Dendritic cell treated with granulocyte-macrophage colony-stimulating factor and Interleukin-4, amounts not matched to agents 40 ng/mL and 50 ng/mL, for 4 days (primary cell): ENCODE data around the gene OXSR1.

Experiments
- H3K27ac Mint-ChIP-seq: one replicate; pipeline ENCODE4 v1.8.0; 2022; ENCODE audit warnings: mild to moderate bottlenecking, mixed read lengths
- H3K27me3 Mint-ChIP-seq: one replicate; pipeline ENCODE4 v1.8.0; 2022; ENCODE audit warnings: mild to moderate bottlenecking, mixed read lengths
- H3K36me3 Mint-ChIP-seq: one replicate; pipeline ENCODE4 v1.8.0; 2022; ENCODE audit warnings: low read depth, mixed read lengths
- H3K4me1 Mint-ChIP-seq: one replicate; pipeline ENCODE4 v1.8.0; 2022; ENCODE audit warnings: low read depth, mixed read lengths
- H3K4me3 Mint-ChIP-seq: one replicate; pipeline ENCODE4 v1.8.0; 2022; ENCODE audit warnings: mild to moderate bottlenecking, moderate library complexity, mixed read lengths
- H3K9me3 Mint-ChIP-seq: one replicate; pipeline ENCODE4 v1.8.0; 2022; ENCODE audit warnings: mixed read lengths
- intact Hi-C: fragments of 100-400 bp; cut with micrococcal nuclease; formaldehyde crosslinking; loops from one replicate; pipeline ENCODE4 v1.15.0; 2022

The OXSR1 gene

GRCh38 chr3:38254872-38255271 lies 89.5 kb downstream of the OXSR1 start:
- H3K4me1 Mint-ChIP-seq = no peaks in the 10 kb centered on the region
- H3K36me3 Mint-ChIP-seq = peaks cover 68% of the 10 kb centered on the region
- intact Hi-C loops = loop anchor here (10.0 kb wide), 1 partner anchor 220 kb away; no protein-coding TSS in a partner anchor

GRCh38 chr3:38255627-38256026 lies 90.3 kb downstream of the OXSR1 start:
- intact Hi-C loops = loop anchor here (10.0 kb wide), 1 partner anchor 219 kb away; no protein-coding TSS in a partner anchor
- Mint-ChIP-seq H3K9me3 (no peaks in the 10 kb centered on the region), H3K4me3 (no peak overlapping the region), H3K27me3 (no peaks in the 10 kb centered on the region), H3K36me3 (peaks cover 68% of the 10 kb centered on the region), H3K27ac (no peak overlapping the region), H3K4me1 (no peaks in the 10 kb centered on the region)

More at GRCh38 chr3:38254872-38255271, 89.5 kb downstream of the OXSR1 start:
- H3K4me3 Mint-ChIP-seq = no peak overlapping the region
- no peaks in the 10 kb centered on the region for H3K9me3 Mint-ChIP-seq
- H3K27me3 Mint-ChIP-seq = no peaks in the 10 kb centered on the region
- no peak overlapping the region for H3K27ac Mint-ChIP-seq

GRCh38 chr3:38257583-38257982 lies 92.2 kb downstream of the OXSR1 start:
- peaks cover 52% of the 10 kb centered on the region for H3K36me3 Mint-ChIP-seq
- intact Hi-C loops = loop anchor here (10.0 kb wide), 1 partner anchor 217 kb away; no protein-coding TSS in a partner anchor
- no peaks in the 10 kb centered on the region for H3K27me3 Mint-ChIP-seq
- H3K9me3 Mint-ChIP-seq = no peaks in the 10 kb centered on the region
- no peaks in the 10 kb centered on the region for H3K4me1 Mint-ChIP-seq
- H3K4me3 Mint-ChIP-seq = no peak overlapping the region
- H3K27ac Mint-ChIP-seq = no peak overlapping the region

GRCh38 chr3:38260474-38260873 lies 95.1 kb downstream of the OXSR1 start:
- intact Hi-C loops = no loop called here
- Mint-ChIP-seq H3K4me3 (no peak overlapping the region), H3K27me3 (no peaks in the 10 kb centered on the region), H3K36me3 (peaks cover 23% of the 10 kb centered on the region), H3K4me1 (no peaks in the 10 kb centered on the region), H3K9me3 (no peaks in the 10 kb centered on the region), H3K27ac (no peak overlapping the region)

- H3K27ac Mint-ChIP-seq = no peak overlapping the region
- H3K36me3 Mint-ChIP-seq = peaks cover 16% of the 10 kb centered on the region
- H3K27me3 Mint-ChIP-seq = no peaks in the 10 kb centered on the region
- no peaks in the 10 kb centered on the region for H3K9me3 Mint-ChIP-seq
- H3K4me1 Mint-ChIP-seq = peaks cover 20% of the 10 kb centered on the region
- no peak overlapping the region for H3K4me3 Mint-ChIP-seq
- intact Hi-C loops = no loop called here
These were observed 99.0 kb downstream of the OXSR1 start for GRCh38 chr3:38264353-38264771.

GRCh38 chr3:38264779-38265178 lies 99.4 kb downstream of the OXSR1 start:
- Mint-ChIP-seq H3K36me3 (peaks cover 12% of the 10 kb centered on the region), H3K9me3 (no peaks in the 10 kb centered on the region), H3K27me3 (no peaks in the 10 kb centered on the region), H3K27ac (no peak overlapping the region), H3K4me3 (no peak overlapping the region), H3K4me1 (peaks cover 20% of the 10 kb centered on the region)
- intact Hi-C loops = no loop called here

GRCh38 chr3:38265604-38266307 lies 100.4 kb downstream of the OXSR1 start, which contains the start of gene SLC22A13:
Gene SLC22A13 (plus strand): TSS chr3:38265812. CDS start chr3:38265861, 49 bp downstream.
- no peaks in the 10 kb centered on the region for H3K9me3 Mint-ChIP-seq
- intact Hi-C loops = no loop called here
- H3K4me3 Mint-ChIP-seq = no peak within 1 kb of the TSS
- H3K4me1 Mint-ChIP-seq = peaks cover 20% of the 10 kb centered on the region
- H3K27ac Mint-ChIP-seq = no peak within 1 kb of the TSS
- peaks cover 2% of the 10 kb centered on the region for H3K36me3 Mint-ChIP-seq
- H3K27me3 Mint-ChIP-seq = no peaks in the 10 kb centered on the region

GRCh38 chr3:38266810-38267209 lies 101.5 kb downstream of the OXSR1 start:
- Mint-ChIP-seq H3K4me3 (no peak overlapping the region), H3K27me3 (no peaks in the 10 kb centered on the region), H3K36me3 (no peaks in the 10 kb centered on the region), H3K27ac (no peak overlapping the region), H3K4me1 (peaks cover 20% of the 10 kb centered on the region), H3K9me3 (no peaks in the 10 kb centered on the region)
- intact Hi-C loops = no loop called here

GRCh38 chr3:38267662-38268061 lies 102.3 kb downstream of the OXSR1 start:
- intact Hi-C loops = no loop called here
- peaks cover 20% of the 10 kb centered on the region for H3K4me1 Mint-ChIP-seq
- no peak overlapping the region for H3K27ac Mint-ChIP-seq
- no peaks in the 10 kb centered on the region for H3K9me3 Mint-ChIP-seq
- H3K4me3 Mint-ChIP-seq = no peak overlapping the region
- H3K27me3 Mint-ChIP-seq = no peaks in the 10 kb centered on the region
- H3K36me3 Mint-ChIP-seq = no peaks in the 10 kb centered on the region

- peaks cover 20% of the 10 kb centered on the region for H3K4me1 Mint-ChIP-seq
- intact Hi-C loops = no loop called here
- no peak overlapping the region for H3K4me3 Mint-ChIP-seq
- H3K27me3 Mint-ChIP-seq = no peaks in the 10 kb centered on the region
- H3K27ac Mint-ChIP-seq = no peak overlapping the region
- no peaks in the 10 kb centered on the region for H3K36me3 Mint-ChIP-seq
- no peaks in the 10 kb centered on the region for H3K9me3 Mint-ChIP-seq
These were observed 102.8 kb downstream of the OXSR1 start for GRCh38 chr3:38268087-38268486.

- H3K27me3 Mint-ChIP-seq = no peaks in the 10 kb centered on the region
- peaks cover 20% of the 10 kb centered on the region for H3K4me1 Mint-ChIP-seq
- no peaks in the 10 kb centered on the region for H3K9me3 Mint-ChIP-seq
- no peak overlapping the region for H3K4me3 Mint-ChIP-seq
- no peak overlapping the region for H3K27ac Mint-ChIP-seq
- H3K36me3 Mint-ChIP-seq = no peaks in the 10 kb centered on the region
- intact Hi-C loops = no loop called here
These were observed 103.2 kb downstream of the OXSR1 start for GRCh38 chr3:38268522-38268921.

GRCh38 chr3:38270606-38271005 lies 105.3 kb downstream of the OXSR1 start:
- Mint-ChIP-seq H3K4me1 (peaks cover 20% of the 10 kb centered on the region), H3K9me3 (no peaks in the 10 kb centered on the region), H3K4me3 (no peak overlapping the region), H3K36me3 (peaks cover 5% of the 10 kb centered on the region), H3K27ac (no peak overlapping the region), H3K27me3 (no peaks in the 10 kb centered on the region)
- intact Hi-C loops = no loop called here

GRCh38 chr3:38271553-38271952 lies 106.2 kb downstream of the OXSR1 start:
- Mint-ChIP-seq H3K36me3 (peaks cover 6% of the 10 kb centered on the region), H3K4me1 (peaks cover 20% of the 10 kb centered on the region), H3K4me3 (no peak overlapping the region), H3K27me3 (no peaks in the 10 kb centered on the region), H3K27ac (no peak overlapping the region), H3K9me3 (no peaks in the 10 kb centered on the region)
- intact Hi-C loops = no loop called here

- Mint-ChIP-seq H3K9me3 (no peaks in the 10 kb centered on the region), H3K27me3 (no peaks in the 10 kb centered on the region), H3K4me1 (no peaks in the 10 kb centered on the region), H3K27ac (no peak overlapping the region), H3K4me3 (no peak overlapping the region), H3K36me3 (peaks cover 6% of the 10 kb centered on the region)
- intact Hi-C loops = no loop called here
These were observed 109.7 kb downstream of the OXSR1 start for GRCh38 chr3:38274864-38275649.
